Endothelial cell of umbilical vein (primary cell): ENCODE results near the gene SSMEM1.

Source experiments
- EZH2 ChIP-seq: IDR thresholded peaks from 2 replicates; pipeline ENCODE4 v1.6.1; 2012; ENCODE audit warnings: borderline replicate concordance, low read depth, mild to moderate bottlenecking, moderate library complexity, low read length, inconsistent platforms; ENCODE audit not compliant: severe bottlenecking
- FOS ChIP-seq: IDR thresholded peaks from 2 replicates; pipeline ENCODE4 v1.6.1; 2011; ENCODE audit warnings: mild to moderate bottlenecking, low read length, moderate library complexity, borderline replicate concordance; ENCODE audit not compliant: insufficient read depth
- GATA2 ChIP-seq: IDR thresholded peaks from 2 replicates; pipeline ENCODE4 v1.7.0; 2011; ENCODE audit warnings: low read depth, mild to moderate bottlenecking, moderate library complexity, mixed read lengths, low read length; ENCODE audit not compliant: insufficient read length, insufficient read depth
- JUN ChIP-seq: IDR thresholded peaks from 2 replicates; pipeline ENCODE4 v1.6.1; 2011; ENCODE audit warnings: borderline replicate concordance, low read depth; ENCODE audit not compliant: insufficient read length, insufficient read depth
- MYC ChIP-seq: IDR thresholded peaks from one replicate; pipeline ENCODE4 v1.6.1; 2011; ENCODE audit warnings: mild to moderate bottlenecking, low read depth, low read length
- POLR2A ChIP-seq: IDR thresholded peaks from 2 replicates; pipeline ENCODE4 v1.6.1; 2012; ENCODE audit warnings: low read depth, mild to moderate bottlenecking, control low read depth, low read length
- POLR2AphosphoS5 ChIP-seq: IDR thresholded peaks from 2 replicates; pipeline ENCODE4 v1.6.1; 2012; ENCODE audit warnings: low read depth, mild to moderate bottlenecking, control low read depth, low read length, moderate library complexity; ENCODE audit not compliant: insufficient read depth
- TF ChIP-seq, protein P1 (sequence below), 2 donors: IDR thresholded peaks; 1 replicate in 1 of 2; 2 replicates in 1 of 2; pipeline ENCODE4 v1.5.1; 2011; ENCODE audit warnings: low read length in 2 of 2, mild to moderate bottlenecking in 2 of 2, moderate library complexity in 2 of 2, control low read depth in 1 of 2, inconsistent platforms in 1 of 2, low read depth in 1 of 2; ENCODE audit not compliant: insufficient read depth in 1 of 2; ENCODE audit errors: extremely low read depth in 1 of 2
- TF ChIP-seq, protein P2 (sequence below): IDR thresholded peaks from 2 replicates; pipeline ENCODE4 v1.6.1; 2011; ENCODE audit not compliant: insufficient read depth, insufficient read length

DNA sequence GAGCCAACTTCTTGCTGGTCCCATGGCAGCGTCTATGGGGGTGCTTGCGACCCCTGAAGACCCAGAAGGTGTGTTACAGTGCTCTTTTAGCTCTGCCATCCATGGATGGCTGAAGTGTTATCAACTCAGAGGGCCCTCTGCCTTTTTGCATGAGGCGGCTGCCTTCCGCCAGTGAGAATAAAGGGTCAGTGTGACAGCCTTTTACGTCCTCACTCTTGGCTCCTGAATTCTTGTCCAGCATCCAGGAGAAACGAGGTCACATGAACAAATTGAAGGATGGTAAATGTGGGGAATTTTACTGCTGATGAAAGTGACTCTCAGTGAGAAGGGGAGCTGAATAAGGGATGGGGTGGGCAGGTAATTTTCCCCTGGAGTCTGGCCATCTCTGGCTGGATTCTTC lies 24.1 kb downstream of the SSMEM1 start:
- TF ChIP-seq, protein P1, sequence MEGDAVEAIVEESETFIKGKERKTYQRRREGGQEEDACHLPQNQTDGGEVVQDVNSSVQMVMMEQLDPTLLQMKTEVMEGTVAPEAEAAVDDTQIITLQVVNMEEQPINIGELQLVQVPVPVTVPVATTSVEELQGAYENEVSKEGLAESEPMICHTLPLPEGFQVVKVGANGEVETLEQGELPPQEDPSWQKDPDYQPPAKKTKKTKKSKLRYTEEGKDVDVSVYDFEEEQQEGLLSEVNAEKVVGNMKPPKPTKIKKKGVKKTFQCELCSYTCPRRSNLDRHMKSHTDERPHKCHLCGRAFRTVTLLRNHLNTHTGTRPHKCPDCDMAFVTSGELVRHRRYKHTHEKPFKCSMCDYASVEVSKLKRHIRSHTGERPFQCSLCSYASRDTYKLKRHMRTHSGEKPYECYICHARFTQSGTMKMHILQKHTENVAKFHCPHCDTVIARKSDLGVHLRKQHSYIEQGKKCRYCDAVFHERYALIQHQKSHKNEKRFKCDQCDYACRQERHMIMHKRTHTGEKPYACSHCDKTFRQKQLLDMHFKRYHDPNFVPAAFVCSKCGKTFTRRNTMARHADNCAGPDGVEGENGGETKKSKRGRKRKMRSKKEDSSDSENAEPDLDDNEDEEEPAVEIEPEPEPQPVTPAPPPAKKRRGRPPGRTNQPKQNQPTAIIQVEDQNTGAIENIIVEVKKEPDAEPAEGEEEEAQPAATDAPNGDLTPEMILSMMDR (IDR thresholded peaks at IDR 0.05; ENCODE audit: extremely low read depth in 1 of 2, insufficient read depth in 1 of 2, low read depth in 1 of 2, low read length in 2 of 2): no peak
- no peak for TF ChIP-seq EZH2
- TF ChIP-seq GATA2: no peak
- TF ChIP-seq, protein P2, sequence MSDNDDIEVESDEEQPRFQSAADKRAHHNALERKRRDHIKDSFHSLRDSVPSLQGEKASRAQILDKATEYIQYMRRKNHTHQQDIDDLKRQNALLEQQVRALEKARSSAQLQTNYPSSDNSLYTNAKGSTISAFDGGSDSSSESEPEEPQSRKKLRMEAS: no peak
- no peak for TF ChIP-seq POLR2AphosphoS5
- no peak for TF ChIP-seq POLR2A
- no peak for TF ChIP-seq JUN
- TF ChIP-seq FOS: no peak
- TF ChIP-seq MYC: no peak
